ENCODE results near the gene DOCK3. TPM values are rescaled to one million over a fixed set of nuclear protein-coding genes. Genes with fewer than 3 reads are reported as not detected.

Gene DOCK3
- total RNA-seq, 2 donors from 2014 or later = 7.7 to 8.5 TPM

DNA sequence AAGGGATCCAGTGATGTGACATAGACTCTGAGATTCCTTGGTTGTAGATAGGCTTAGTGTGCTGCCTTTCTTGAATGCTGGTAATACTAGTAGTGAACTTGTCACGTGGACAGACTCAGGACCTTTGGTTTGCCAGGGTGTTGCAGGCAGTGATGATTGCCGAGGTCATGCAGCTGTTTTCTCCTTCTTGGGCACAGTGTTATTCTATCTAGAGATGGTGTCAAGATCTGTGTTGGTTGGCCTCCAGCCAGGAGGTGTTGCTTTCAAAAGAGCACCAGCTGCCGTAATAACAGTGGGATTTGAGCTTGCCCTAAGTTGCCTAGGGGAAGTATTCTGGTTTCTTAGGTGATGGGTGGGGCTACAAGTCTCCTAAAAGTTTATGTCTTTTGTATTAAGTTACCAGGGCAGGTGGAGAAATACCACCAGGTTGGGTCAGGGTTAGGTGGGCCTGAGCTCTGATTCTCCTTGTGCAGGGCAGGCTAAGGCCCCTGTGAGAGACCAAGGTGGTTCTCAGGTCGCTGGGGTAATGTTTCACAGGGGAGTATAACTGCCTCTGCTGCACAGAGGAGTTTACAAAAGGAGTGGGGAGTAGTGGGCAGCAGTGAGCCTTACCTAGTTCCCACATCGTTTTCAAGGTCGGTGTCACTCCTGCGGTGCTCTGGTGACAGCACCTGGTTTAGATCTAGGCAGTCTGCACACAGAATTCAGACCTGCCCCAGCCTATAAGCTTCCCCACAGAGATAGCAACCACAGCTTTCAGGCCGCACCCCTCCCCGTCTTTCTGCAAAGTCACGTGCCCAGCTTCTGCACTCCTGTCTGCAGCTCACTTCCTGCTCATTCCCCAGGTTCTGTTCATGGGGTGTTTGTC, 350.3 kb downstream of the DOCK3 start:
- Mint-ChIP-seq H3K36me3 (ENCODE audit: low read depth) (peaks cover 5% of the 10 kb centered on the region), H3K4me1 (peaks cover 18% of the 10 kb centered on the region), H3K27me3 (ENCODE audit: insufficient read depth) (no peaks in the 10 kb centered on the region), H3K27ac (peak overlapping the region; percentile 14), H3K9me3 (peaks cover 36% of the 10 kb centered on the region), H3K4me3 (no peak overlapping the region)
- TF ChIP-seq CTCF (conservative IDR thresholded peaks at IDR 0.05) = no peak
- Histone ChIP-seq H3K4me3 (ENCODE audit: low read length) (no peak overlapping the region), H3K9ac (ENCODE audit: extremely low read depth, low read length, poor library complexity, severe bottlenecking) (no peak overlapping the region), H3K27ac (ENCODE audit: low read depth, low read length) (no peak overlapping the region), H3K9me3 (ENCODE audit: control insufficient read depth, low read length) (peaks cover 26% of the 10 kb centered on the region), H3K4me1 (ENCODE audit: control insufficient read depth, insufficient read depth, low read length) (no peaks in the 10 kb centered on the region), H3K36me3 (ENCODE audit: control insufficient read depth, insufficient read depth, low read length) (no peaks in the 10 kb centered on the region), H3K27me3 (ENCODE audit: control insufficient read depth, insufficient read depth, low read length, poor library complexity, severe bottlenecking) (no peaks in the 10 kb centered on the region)
- peak; percentile 61 for DNase-seq
- 77 to 89% methylated on average over 6 to 10 of the region's 10 CpGs for WGBS, 2 experiments (ENCODE audit: insufficient coverage in 1 of 2, insufficient read length in 1 of 2)

GRCh38 chr3:51031666-51032065, 356.9 kb downstream of the DOCK3 start:
- Mint-ChIP-seq H3K9me3 (peaks cover 38% of the 10 kb centered on the region), H3K27ac (no peak overlapping the region), H3K4me3 (no peak overlapping the region), H3K36me3 (ENCODE audit: low read depth) (peaks cover 6% of the 10 kb centered on the region), H3K4me1 (peaks cover 10% of the 10 kb centered on the region), H3K27me3 (ENCODE audit: insufficient read depth) (no peaks in the 10 kb centered on the region)
- Histone ChIP-seq H3K9ac (ENCODE audit: extremely low read depth, low read length, poor library complexity, severe bottlenecking) (no peak overlapping the region), H3K9me3 (ENCODE audit: control insufficient read depth, low read length) (peaks cover 41% of the 10 kb centered on the region), H3K27ac (ENCODE audit: low read depth, low read length) (no peak overlapping the region), H3K4me1 (ENCODE audit: control insufficient read depth, insufficient read depth, low read length) (no peaks in the 10 kb centered on the region), H3K36me3 (ENCODE audit: control insufficient read depth, insufficient read depth, low read length) (no peaks in the 10 kb centered on the region), H3K27me3 (ENCODE audit: control insufficient read depth, insufficient read depth, low read length, poor library complexity, severe bottlenecking) (no peaks in the 10 kb centered on the region), H3K4me3 (ENCODE audit: low read length) (no peak overlapping the region)
- DNase-seq = no peak
- TF ChIP-seq CTCF (conservative IDR thresholded peaks at IDR 0.05) = no peak
- 78 to 96% methylated on average over 1 to 2 of the region's 3 CpGs for WGBS, 2 experiments (ENCODE audit: insufficient coverage in 1 of 2, insufficient read length in 1 of 2)

GRCh38 chr3:51035630-51036029, 360.9 kb downstream of the DOCK3 start:
- Mint-ChIP-seq H3K27ac (no peak overlapping the region), H3K36me3 (ENCODE audit: low read depth) (peaks cover 2% of the 10 kb centered on the region), H3K9me3 (peaks cover 14% of the 10 kb centered on the region), H3K27me3 (ENCODE audit: insufficient read depth) (no peaks in the 10 kb centered on the region), H3K4me1 (peaks cover 3% of the 10 kb centered on the region), H3K4me3 (no peak overlapping the region)
- Histone ChIP-seq H3K4me3 (ENCODE audit: low read length) (no peak overlapping the region), H3K9ac (ENCODE audit: extremely low read depth, low read length, poor library complexity, severe bottlenecking) (no peak overlapping the region), H3K27ac (ENCODE audit: low read depth, low read length) (no peak overlapping the region), H3K9me3 (ENCODE audit: control insufficient read depth, low read length) (peaks cover 13% of the 10 kb centered on the region), H3K4me1 (ENCODE audit: control insufficient read depth, insufficient read depth, low read length) (no peaks in the 10 kb centered on the region), H3K36me3 (ENCODE audit: control insufficient read depth, insufficient read depth, low read length) (no peaks in the 10 kb centered on the region), H3K27me3 (ENCODE audit: control insufficient read depth, insufficient read depth, low read length, poor library complexity, severe bottlenecking) (no peaks in the 10 kb centered on the region)
- no peak for TF ChIP-seq CTCF (conservative IDR thresholded peaks at IDR 0.05)
- no peak for DNase-seq
